Activated T-cell treated with anti-CD3 and anti-CD28 coated beads, Interleukin-2, amount 50 U/mL, for 4 hours (primary cell): Measurements from ENCODE around the gene LINGO1. TPM values are rescaled to one million over a fixed set of nuclear protein-coding genes. Genes with fewer than 3 reads are reported as not detected.

ENCODE experiments used
- ATAC-seq, 2 donors: fragments of 200-7000 bp; cut with Tn5 transposase; one replicate each; pipeline ENCODE4 v1.10.0; 2021
- DNase-seq: peaks from one replicate; pipeline ENCODE4 v3.0.0-alpha.2; 2020
- H3K27me3 Mint-ChIP-seq: one replicate; pipeline ENCODE4 v1.8.0; 2021; ENCODE audit warnings: low read depth, mixed read lengths
- H3K36me3 Mint-ChIP-seq: one replicate; pipeline ENCODE4 v1.8.0; 2022; ENCODE audit warnings: mixed read lengths; ENCODE audit not compliant: insufficient read depth
- H3K4me1 Mint-ChIP-seq: one replicate; pipeline ENCODE4 v1.8.0; 2021; ENCODE audit warnings: low read depth, mixed read lengths
- H3K4me3 Mint-ChIP-seq: one replicate; pipeline ENCODE4 v1.8.0; 2021; ENCODE audit warnings: mild to moderate bottlenecking, moderate library complexity, mixed read lengths
- H3K9me3 Mint-ChIP-seq: one replicate; pipeline ENCODE4 v1.8.0; 2021; ENCODE audit warnings: mixed read lengths
- total RNA-seq, 3 donors: library from RNA; stranded (reverse); gene quantifications; one replicate each; pipeline ENCODE4 v1.2.1, GENCODE V29; 2021

LINGO1 gene
- total RNA-seq, 3 donors from 2014 or later: not detected

- ATAC-seq (no peak), DNase-seq (no peak)
- Mint-ChIP-seq H3K36me3 (no peaks in the 10 kb centered on the region), H3K4me3 (no peak overlapping the region), H3K27me3 (peaks cover 14% of the 10 kb centered on the region), H3K4me1 (no peaks in the 10 kb centered on the region), H3K9me3 (no peaks in the 10 kb centered on the region)
Observed at GRCh38 chr15:77622209-77622933, 10.3 kb downstream of the LINGO1 start.

DNA sequence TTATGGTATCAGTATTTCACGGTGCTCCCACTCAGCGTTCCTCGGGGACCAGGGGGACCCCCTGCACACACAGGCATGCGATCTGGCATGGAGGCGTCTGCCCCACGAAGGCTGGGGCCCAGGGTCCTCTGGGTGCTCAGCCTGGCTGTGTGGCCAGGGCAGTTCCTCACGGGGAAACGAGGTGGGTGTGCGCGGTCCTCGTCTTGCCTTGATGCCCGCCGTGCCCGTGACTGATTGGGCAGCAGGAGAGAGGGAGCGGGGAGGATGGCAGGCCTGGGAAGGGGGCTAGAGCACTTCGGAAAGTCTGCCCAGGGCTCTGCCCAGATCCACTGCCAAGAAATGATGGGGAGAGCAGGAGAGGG, 10.9 kb downstream of the LINGO1 start:
- Mint-ChIP-seq H3K9me3 (no peaks in the 10 kb centered on the region), H3K4me1 (no peaks in the 10 kb centered on the region), H3K27me3 (peaks cover 14% of the 10 kb centered on the region), H3K4me3 (no peak overlapping the region), H3K36me3 (no peaks in the 10 kb centered on the region)
- ATAC-seq (no peak), DNase-seq (no peak)

GRCh38 chr15:77620960-77621647, 11.6 kb downstream of the LINGO1 start:
- Mint-ChIP-seq H3K9me3 (no peaks in the 10 kb centered on the region), H3K27me3 (peaks cover 13% of the 10 kb centered on the region), H3K4me3 (no peak overlapping the region), H3K4me1 (no peaks in the 10 kb centered on the region), H3K36me3 (no peaks in the 10 kb centered on the region)
- DNase-seq (no peak), ATAC-seq (no peak)

GRCh38 chr15:77620297-77620696, 12.4 kb downstream of the LINGO1 start:
- no peaks in the 10 kb centered on the region for H3K4me1 Mint-ChIP-seq
- H3K27me3 Mint-ChIP-seq: peaks cover 11% of the 10 kb centered on the region
- DNase-seq (no peak), ATAC-seq (no peak)
- H3K4me3 Mint-ChIP-seq: no peak overlapping the region
- no peaks in the 10 kb centered on the region for H3K9me3 Mint-ChIP-seq
- H3K36me3 Mint-ChIP-seq: no peaks in the 10 kb centered on the region

DNA sequence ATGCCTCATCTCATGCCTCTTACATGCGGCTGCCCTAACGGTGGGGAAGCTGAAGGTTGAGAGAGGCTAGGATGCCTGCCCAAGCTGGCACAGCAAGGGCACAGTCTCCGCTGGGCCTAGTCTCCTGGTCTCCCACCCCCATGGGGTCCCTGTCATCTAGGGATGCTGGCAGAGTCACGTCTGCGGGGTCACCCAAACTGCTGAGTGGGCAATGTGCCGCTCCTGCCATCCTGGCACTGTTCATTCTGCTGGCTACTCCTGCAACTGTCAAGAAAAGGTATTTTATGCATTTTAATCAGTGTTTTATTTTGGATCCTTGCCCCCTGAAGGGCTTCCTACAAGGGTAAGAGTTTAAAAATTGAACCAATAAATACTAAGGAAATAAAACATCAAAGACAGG, 12.8 kb downstream of the LINGO1 start:
- H3K9me3 Mint-ChIP-seq: no peaks in the 10 kb centered on the region
- H3K27me3 Mint-ChIP-seq: peaks cover 10% of the 10 kb centered on the region
- H3K4me3 Mint-ChIP-seq: no peak overlapping the region
- no peak for ATAC-seq
- H3K4me1 Mint-ChIP-seq: no peaks in the 10 kb centered on the region
- H3K36me3 Mint-ChIP-seq: no peaks in the 10 kb centered on the region
- DNase-seq: no peak

DNA sequence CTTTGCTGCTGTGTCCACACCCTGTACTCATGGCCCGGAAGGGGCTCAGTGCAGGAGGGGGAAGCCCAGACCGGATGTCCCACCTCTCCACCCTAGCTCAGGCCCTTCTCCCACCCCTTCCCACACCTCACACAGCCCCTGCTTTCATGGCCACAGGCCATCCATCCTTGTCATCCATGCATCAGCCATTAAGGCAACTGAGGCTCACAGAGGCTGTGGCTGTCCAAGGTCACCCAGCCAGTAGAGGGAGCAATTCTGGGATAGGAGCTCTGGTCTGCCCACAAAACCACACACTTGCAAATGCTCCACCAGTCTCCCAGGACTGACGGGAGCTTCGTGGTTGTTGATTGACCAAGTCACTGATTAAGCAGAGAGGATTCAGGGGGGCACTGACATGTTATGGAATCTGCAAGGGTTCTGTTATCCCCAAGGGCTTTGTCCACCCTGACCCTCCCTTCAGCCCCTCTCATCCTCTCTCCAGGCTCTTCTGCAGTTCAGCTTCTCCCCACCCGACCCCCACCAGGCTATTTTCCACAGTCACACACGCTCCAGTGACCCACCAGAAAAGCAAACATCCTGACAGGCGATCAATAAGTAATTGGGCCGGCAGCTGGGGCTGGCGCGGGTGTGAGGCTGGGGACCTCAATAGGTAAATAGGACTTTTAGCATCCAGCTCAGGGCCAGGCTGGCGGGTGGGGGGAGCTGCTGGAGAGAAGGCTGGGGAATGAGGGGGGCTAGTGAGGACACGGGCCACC, 15.1 kb downstream of the LINGO1 start:
- Mint-ChIP-seq H3K4me1 (no peaks in the 10 kb centered on the region), H3K27me3 (peaks cover 7% of the 10 kb centered on the region), H3K4me3 (no peak overlapping the region), H3K9me3 (no peaks in the 10 kb centered on the region), H3K36me3 (no peaks in the 10 kb centered on the region)
- ATAC-seq (no peak), DNase-seq (no peak)

GRCh38 chr15:77616072-77616471, 16.6 kb downstream of the LINGO1 start:
- Mint-ChIP-seq H3K36me3 (no peaks in the 10 kb centered on the region), H3K9me3 (no peaks in the 10 kb centered on the region)

GRCh38 chr15:77615472-77615871, 17.2 kb downstream of the LINGO1 start:
- Mint-ChIP-seq H3K4me1 (no peaks in the 10 kb centered on the region), H3K27me3 (peaks cover 7% of the 10 kb centered on the region), H3K9me3 (no peaks in the 10 kb centered on the region), H3K4me3 (no peak overlapping the region), H3K36me3 (no peaks in the 10 kb centered on the region)
- DNase-seq (no peak), ATAC-seq (no peak)

More at GRCh38 chr15:77616072-77616471, 16.6 kb downstream of the LINGO1 start:
- Mint-ChIP-seq H3K27me3 (peaks cover 7% of the 10 kb centered on the region), H3K4me1 (no peaks in the 10 kb centered on the region), H3K4me3 (no peak overlapping the region)
- ATAC-seq: no peak
- DNase-seq: no peak

- Mint-ChIP-seq H3K9me3 (no peaks in the 10 kb centered on the region), H3K4me1 (no peaks in the 10 kb centered on the region), H3K27me3 (peaks cover 7% of the 10 kb centered on the region), H3K36me3 (no peaks in the 10 kb centered on the region), H3K4me3 (no peak overlapping the region)
- no peak for DNase-seq
- ATAC-seq: no peak
Observed at GRCh38 chr15:77614251-77614806, 18.4 kb downstream of the LINGO1 start.

DNA sequence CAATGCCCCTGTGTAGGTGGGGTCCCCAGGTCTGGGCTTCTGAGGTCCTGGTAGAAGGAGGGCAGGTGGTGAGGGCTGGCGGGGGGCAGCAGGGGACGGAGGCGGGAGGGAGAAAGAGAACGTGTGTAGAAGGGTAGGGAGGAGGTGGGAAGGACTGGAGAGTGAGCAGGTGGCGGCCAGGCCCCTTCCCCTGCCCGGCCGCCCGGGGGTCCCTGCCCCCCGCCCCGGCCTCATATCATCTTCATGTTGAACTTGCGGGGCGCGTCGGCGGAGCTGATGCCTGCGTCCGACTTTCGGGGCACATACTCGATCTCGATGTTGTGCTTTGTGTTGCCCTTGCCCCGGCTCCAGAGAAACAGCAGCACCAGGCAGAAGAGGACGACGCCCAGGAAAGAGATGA, 18.9 kb downstream of the LINGO1 start:
- no peak for DNase-seq
- ATAC-seq: no peak
- H3K4me3 Mint-ChIP-seq: no peak overlapping the region
- no peaks in the 10 kb centered on the region for H3K36me3 Mint-ChIP-seq
- H3K4me1 Mint-ChIP-seq: no peaks in the 10 kb centered on the region
- no peaks in the 10 kb centered on the region for H3K9me3 Mint-ChIP-seq
- peaks cover 3% of the 10 kb centered on the region for H3K27me3 Mint-ChIP-seq

- no peaks in the 10 kb centered on the region for H3K9me3 Mint-ChIP-seq
- DNase-seq (no peak), ATAC-seq (no peak)
- no peaks in the 10 kb centered on the region for H3K36me3 Mint-ChIP-seq
- H3K4me3 Mint-ChIP-seq: no peak overlapping the region
- no peaks in the 10 kb centered on the region for H3K27me3 Mint-ChIP-seq
- H3K4me1 Mint-ChIP-seq: no peaks in the 10 kb centered on the region
Observed at GRCh38 chr15:77612958-77613601, 19.6 kb downstream of the LINGO1 start.

GRCh38 chr15:77611767-77612166, 20.9 kb downstream of the LINGO1 start:
- Mint-ChIP-seq H3K36me3 (no peaks in the 10 kb centered on the region), H3K4me3 (no peak overlapping the region), H3K9me3 (no peaks in the 10 kb centered on the region), H3K4me1 (no peaks in the 10 kb centered on the region), H3K27me3 (no peaks in the 10 kb centered on the region)
- DNase-seq (no peak), ATAC-seq (no peak)

GRCh38 chr15:77610731-77611130, 22.0 kb downstream of the LINGO1 start:
- Mint-ChIP-seq H3K4me3 (no peak overlapping the region), H3K36me3 (no peaks in the 10 kb centered on the region), H3K9me3 (no peaks in the 10 kb centered on the region), H3K4me1 (no peaks in the 10 kb centered on the region), H3K27me3 (peaks cover 4% of the 10 kb centered on the region)
- no peak for ATAC-seq
- no peak for DNase-seq

DNA sequence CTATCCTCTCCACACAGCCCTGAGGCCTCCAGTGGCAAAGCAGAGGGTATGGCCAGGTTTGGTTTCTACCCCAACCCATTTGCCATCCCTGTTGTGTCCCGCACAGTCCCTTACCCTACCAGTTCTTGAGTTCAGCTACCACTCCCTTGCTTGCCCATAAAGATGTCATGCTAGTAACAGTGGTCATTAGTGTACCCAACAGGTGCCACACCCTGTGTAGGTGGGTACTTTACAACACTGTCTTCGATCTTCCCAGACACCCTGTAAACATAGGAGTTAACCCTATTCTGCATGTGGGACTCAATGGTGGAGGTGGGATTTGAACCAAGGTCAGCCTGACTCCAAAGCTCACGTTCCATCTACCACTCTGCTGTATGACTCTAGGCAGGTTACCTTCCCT, 23.2 kb downstream of the LINGO1 start:
- DNase-seq (no peak), ATAC-seq (no peak)
- Mint-ChIP-seq H3K27me3 (peaks cover 8% of the 10 kb centered on the region), H3K36me3 (no peaks in the 10 kb centered on the region), H3K4me1 (peaks cover 3% of the 10 kb centered on the region), H3K4me3 (no peak overlapping the region), H3K9me3 (no peaks in the 10 kb centered on the region)
